Measurements from ENCODE around the gene EYS.
"Not testable (repeated sequence)": the region's sequence is repeated elsewhere in the genome, so short reads cannot be mapped to it uniquely, and the experiment has no call there.

Gene EYS

GRCh38 chr6:64266351-64266821, 1440.6 kb downstream of the EYS start:
- DNase-seq: no peak

DNA sequence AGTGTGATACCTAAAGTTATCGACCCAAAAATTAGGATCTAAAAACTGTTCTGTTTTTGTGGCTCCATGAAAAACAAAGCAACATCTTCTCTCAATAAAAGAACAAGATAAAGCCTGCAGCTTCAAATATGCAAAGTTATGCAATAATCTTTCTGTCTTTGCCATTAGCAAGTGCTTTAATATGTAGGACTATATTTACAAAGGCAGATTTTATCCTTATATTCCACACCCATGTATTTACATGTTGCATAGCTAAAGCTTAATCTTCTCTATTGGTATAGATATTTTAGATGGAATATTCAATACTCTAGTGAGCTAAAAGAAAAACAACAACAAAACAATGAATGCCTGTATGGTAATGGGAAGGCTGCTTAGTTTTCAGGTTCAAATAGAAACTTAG, 1443.2 kb downstream of the EYS start:
- DNase-seq: no peak

GRCh38 chr6:64259372-64259771, 1447.7 kb downstream of the EYS start:
- no peak for DNase-seq

DNA sequence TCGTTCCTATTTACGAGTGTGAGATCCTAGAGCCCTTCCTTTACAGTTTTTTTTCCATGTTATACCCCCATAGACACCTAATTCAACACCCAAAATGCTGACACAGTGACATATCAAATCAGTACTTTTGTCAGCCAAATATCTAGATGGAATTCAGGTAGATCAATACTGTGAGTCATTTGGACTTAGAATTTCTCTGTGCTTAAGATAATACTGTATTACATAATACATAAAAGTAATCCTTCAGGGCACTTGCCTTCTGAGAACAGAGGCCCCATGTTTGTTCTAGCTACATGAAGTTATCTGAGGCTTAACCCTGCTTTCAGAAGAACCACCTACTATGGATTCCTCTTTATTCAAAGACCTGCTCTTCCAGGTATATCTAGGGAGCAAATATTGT, 1448.3 kb downstream of the EYS start:
- no peak for DNase-seq

DNA sequence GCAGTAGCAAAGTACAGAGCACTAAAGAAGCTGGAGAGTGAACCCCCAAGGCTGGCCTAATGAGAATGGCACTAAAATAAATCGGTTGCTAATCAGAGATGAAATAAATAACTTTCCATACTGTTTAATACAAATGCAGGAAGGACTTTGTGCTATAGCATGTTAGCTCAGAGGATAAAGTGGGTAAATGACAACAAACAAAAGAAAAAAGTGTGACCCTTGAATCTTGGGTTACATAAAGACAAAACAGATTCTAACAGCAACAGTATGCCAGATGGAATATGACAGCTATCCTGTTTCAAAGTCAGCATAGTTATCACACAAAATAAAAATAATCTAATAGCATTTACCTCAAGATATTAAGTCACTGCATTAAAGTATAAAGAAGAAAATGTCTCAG, 1448.7 kb downstream of the EYS start:
- DNase-seq: no peak

GRCh38 chr6:64257586-64257985, 1449.4 kb downstream of the EYS start:
- no peak for DNase-seq

GRCh38 chr6:64256483-64256882, 1450.5 kb downstream of the EYS start:
- DNase-seq: no peak

DNA sequence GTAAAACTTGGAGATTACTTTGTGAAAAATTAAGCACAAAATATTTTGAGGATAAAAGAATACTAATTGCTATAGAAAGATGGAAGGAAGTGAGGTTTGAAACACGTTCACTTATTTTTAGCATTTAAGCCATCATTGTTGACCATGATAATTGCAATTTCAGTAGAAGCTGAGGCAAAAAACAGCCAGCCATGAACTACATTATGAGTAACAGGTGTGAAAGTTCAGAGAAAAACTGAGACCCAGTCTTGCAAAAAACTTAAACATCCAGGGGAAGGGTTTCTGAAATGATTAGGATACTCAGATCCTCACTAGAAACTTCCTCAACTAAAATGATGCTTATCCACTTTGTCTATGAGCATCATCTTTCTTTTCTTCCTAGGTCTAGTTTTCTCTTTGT, 1452.0 kb downstream of the EYS start:
- no peak for DNase-seq

GRCh38 chr6:64254558-64254957, 1452.5 kb downstream of the EYS start:
- DNase-seq: no peak

GRCh38 chr6:64252256-64252655, 1454.8 kb downstream of the EYS start:
- no peak for DNase-seq

- DNase-seq: no peak
Observed at GRCh38 chr6:64250126-64250525, 1456.9 kb downstream of the EYS start.

DNA sequence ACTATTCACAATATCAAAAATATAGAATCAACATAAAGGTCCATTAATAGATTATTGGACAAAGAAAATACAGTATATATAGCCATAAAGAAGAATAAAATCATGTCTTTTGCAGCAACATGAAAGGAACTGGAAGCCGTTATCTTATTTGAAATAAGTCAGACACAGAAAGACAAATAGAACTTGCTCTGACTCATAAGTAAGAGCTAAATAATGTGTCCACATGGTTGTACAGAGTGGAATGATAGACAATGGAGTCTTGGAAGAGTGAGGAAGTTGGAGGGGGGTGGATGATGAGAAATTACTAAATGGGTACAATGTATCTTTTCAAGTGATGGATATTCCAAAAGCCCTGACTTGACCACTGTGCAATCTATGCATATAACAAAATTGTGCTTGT, 1457.9 kb downstream of the EYS start:
- DNase-seq: no peak

- DNase-seq: no peak
Observed at GRCh38 chr6:64243618-64244017, 1463.4 kb downstream of the EYS start.

DNA sequence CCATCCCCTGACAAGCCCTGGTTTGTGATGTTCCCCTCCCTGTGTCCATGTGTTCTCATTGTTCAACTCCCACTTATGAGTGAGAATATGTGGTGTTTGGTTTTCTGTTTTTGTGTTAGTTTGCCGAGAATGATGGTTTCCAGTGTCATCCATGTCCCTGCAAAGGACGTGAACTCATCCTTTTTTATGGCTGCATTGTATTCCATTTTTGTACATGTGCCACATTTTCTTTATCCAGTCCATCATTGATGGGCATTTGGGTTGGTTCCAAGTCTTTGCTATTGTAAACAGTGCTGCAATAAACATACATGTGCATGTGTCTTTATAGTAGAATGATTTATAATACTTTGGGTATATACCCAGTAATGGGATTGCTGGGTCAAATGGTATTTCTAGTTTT, 1468.1 kb downstream of the EYS start:
- DNase-seq: not testable (repeated sequence)

GRCh38 chr6:64238071-64238470, 1469.0 kb downstream of the EYS start:
- no peak for DNase-seq

DNA sequence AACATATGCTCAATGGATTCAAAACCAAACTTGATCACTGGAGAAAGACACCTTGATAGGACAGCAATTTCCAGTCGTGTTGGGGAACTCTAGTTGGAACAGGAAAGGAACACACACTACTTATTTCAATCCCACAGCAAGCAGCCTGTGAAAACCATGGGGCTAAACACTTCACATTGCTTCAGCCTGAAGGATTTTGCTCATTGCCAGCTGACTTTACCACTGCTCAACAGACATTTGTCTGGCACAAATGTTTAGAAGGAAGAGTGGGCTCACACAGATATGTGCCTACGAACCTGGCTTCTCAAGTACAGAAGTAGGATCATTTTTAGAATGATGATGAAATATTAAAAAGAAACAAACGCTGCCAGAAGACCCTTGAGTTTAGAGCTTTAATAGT, 1473.3 kb downstream of the EYS start:
- no peak for DNase-seq

GRCh38 chr6:64231928-64232327, 1475.1 kb downstream of the EYS start:
- no peak for DNase-seq

DNA sequence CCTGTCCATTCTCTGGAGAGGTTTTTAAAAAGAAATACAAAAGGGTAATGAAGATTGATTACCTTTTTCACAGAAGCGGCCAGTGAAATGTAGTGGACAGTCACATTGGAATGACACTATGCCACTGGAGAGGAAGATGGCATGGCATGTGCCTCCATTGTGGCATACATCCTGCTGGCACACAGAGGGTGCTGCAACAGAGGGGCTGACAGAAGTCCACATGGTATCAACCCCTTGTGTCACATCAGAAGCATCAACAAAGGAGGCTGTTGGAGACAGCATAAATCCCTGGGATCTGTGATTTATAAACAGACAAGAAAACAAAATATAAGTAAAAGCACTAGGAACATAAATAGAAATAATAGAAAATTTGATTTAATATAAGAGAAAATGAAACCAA, 1476.5 kb downstream of the EYS start:
- no peak for DNase-seq

DNA sequence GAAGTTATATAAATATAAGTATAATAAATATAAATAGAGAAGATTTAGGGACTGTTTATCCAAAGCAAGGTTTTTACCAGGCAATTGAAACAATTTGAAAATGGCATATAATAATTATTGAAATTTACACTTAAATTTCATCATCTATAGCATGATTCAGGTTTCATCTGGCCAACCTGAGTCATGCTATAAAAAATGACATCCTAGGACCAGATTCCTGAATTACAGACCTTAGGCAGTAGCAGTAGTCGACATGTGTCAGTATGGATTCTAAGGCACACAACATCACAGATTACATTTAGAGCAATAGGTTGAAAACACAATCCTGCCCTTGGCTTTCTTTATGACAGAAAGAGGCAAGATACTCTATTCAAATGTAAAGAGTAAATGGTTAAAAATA, 1479.2 kb downstream of the EYS start:
- DNase-seq: no peak

DNA sequence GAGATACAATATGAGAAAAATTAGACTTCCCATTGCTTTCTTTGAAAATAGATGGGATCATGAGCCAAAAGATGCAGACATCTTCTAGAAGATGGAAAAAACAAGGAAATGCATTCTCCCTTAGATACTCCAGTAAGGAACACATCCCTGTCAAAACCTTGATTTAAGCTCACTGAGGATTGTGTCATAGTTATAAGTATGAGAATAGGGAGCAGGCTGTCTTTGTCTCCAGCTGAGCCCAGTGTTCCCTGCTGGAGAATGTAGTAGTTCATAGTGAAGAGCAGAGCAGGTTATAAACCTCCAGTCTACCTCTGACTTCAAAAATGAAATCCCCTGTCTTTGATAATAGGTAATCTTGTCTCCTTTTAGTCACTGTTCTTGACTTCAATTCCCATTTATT, 1481.5 kb downstream of the EYS start:
- DNase-seq: no peak

GRCh38 chr6:64224819-64225218, 1482.2 kb downstream of the EYS start:
- DNase-seq: no peak

DNA sequence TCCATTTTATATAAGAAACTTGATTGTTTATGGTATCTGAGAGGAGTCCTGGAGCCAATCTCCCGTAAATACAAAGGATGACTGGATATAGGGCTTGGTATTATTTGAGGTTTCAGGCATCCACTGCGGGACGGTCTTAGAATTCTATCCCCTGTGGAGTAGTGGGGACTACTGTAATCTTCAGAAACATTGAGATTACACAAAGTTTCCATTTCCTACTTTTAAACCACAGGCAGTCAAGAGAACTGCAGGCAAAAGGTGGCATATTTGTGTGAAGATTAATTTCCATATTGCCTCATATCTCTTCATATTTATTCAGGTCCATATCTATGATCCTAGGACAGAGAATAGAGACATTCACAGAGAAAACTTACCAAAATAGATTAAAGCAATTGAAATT, 1485.2 kb downstream of the EYS start:
- DNase-seq: no peak

DNA sequence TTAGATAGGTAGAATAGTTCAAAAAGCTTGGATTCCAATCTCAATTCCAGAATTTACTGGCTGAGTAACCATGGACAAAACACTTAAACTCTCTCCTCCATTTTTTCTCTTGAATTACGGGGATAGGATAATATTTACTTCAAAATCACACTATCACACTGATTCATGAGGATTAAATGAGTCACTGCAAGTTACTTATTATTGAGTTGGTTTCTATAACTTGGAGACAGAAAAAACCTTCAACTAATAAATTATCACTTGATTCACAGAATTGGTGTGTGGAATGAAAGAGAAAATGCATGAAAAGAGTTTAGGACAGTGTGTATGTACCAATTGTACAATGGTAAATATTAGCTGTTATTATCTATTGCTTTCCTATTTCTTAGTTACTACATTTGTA, 1486.2 kb downstream of the EYS start:
- no peak for DNase-seq

GRCh38 chr6:64217721-64218620, 1489.1 kb downstream of the EYS start:
- no peak for DNase-seq

GRCh38 chr6:64214373-64214772, 1492.7 kb downstream of the EYS start:
- no peak for DNase-seq
